Measurements from ENCODE around the gene LSAMP.

- no peak for TF ChIP-seq CTCF (IDR thresholded peaks at IDR 0.05; ENCODE audit: insufficient read depth, low read length, poor library complexity, severe bottlenecking)
- no peak for TF ChIP-seq EZH2phosphoT487 (conservative IDR thresholded peaks at IDR 0.05; ENCODE audit: low read length)
Measured at GRCh38 chr3:116306720-116307119, 138.6 kb downstream of the LSAMP start.
